Fibroblast of skin of abdomen (primary cell): Measurements from ENCODE around the gene ZNF414.
"Not testable (repeated sequence)": the region's sequence is repeated elsewhere in the genome, so short reads cannot be mapped to it uniquely, and the experiment has no call there.

Experiments
- DNase-seq: peaks from one replicate; pipeline ENCODE4 v3.0.0-alpha.2; 2013

The ZNF414 gene

GRCh38 chr19:8517551-8518442, 3.8 kb upstream of the ZNF414 start:
- DNase-seq, result peak; percentile 29

- no peak for DNase-seq
Measured at GRCh38 chr19:8515317-8515716, 1.4 kb upstream of the ZNF414 start.

- not testable (repeated sequence) for DNase-seq
Measured at GRCh38 chr19:8514505-8515009, 590 bp upstream of the ZNF414 start.

- no peak for DNase-seq
Measured at GRCh38 chr19:8513036-8513686, 806 bp downstream of the ZNF414 start.

- DNase-seq, result no peak
Measured at GRCh38 chr19:8512115-8512967, 1.6 kb downstream of the ZNF414 start.

GRCh38 chr19:8511573-8512101, 2.3 kb downstream of the ZNF414 start:
- DNase-seq, result no peak

- no peak for DNase-seq
Measured at GRCh38 chr19:8510589-8511115, 3.3 kb downstream of the ZNF414 start.

- DNase-seq, result no peak
Measured at GRCh38 chr19:8506402-8506957, 7.5 kb downstream of the ZNF414 start.

- DNase-seq, result peak; percentile 57
Measured at GRCh38 chr19:8505680-8506401, 8.1 kb downstream of the ZNF414 start.

- no peak for DNase-seq
Measured at GRCh38 chr19:8504919-8505318, 9.0 kb downstream of the ZNF414 start.

GRCh38 chr19:8504171-8504570, 9.8 kb downstream of the ZNF414 start:
- DNase-seq, result no peak

- no peak for DNase-seq
Measured at GRCh38 chr19:8503510-8503909, 10.5 kb downstream of the ZNF414 start.

GRCh38 chr19:8501981-8502380, 12.0 kb downstream of the ZNF414 start:
- no peak for DNase-seq

GRCh38 chr19:8501516-8501915, 12.5 kb downstream of the ZNF414 start:
- DNase-seq, result no peak

- DNase-seq, result no peak
Measured at GRCh38 chr19:8500158-8500557, 13.8 kb downstream of the ZNF414 start.

GRCh38 chr19:8499048-8499833, 14.7 kb downstream of the ZNF414 start:
- no peak for DNase-seq

- DNase-seq, result no peak
Measured at GRCh38 chr19:8498295-8498694, 15.7 kb downstream of the ZNF414 start.

- DNase-seq, result no peak
Measured at GRCh38 chr19:8494158-8494557, 19.8 kb downstream of the ZNF414 start.

GRCh38 chr19:8491574-8491973, 22.4 kb downstream of the ZNF414 start:
- DNase-seq, result no peak

GRCh38 chr19:8490873-8491272, 23.1 kb downstream of the ZNF414 start:
- no peak for DNase-seq
